Activated CD4-positive, alpha-beta T cell treated with anti-CD3 and anti-CD28 coated beads, Interleukin-2, amount 10 ng/mL, durations not matched to agents 24 days and 14 days (primary cell): Measurements from ENCODE around the gene PLCXD1. TPM values are rescaled to one million over a fixed set of nuclear protein-coding genes. Genes with fewer than 3 reads are reported as not detected.
"Not testable (repeated sequence)": the region's sequence is repeated elsewhere in the genome, so short reads cannot be mapped to it uniquely, and the experiment has no call there.

Experiments used
- DNase-seq: peaks from one replicate; pipeline ENCODE4 v3.0.0; 2022
- H3K27ac Mint-ChIP-seq: one replicate; pipeline ENCODE4 v1.8.0; 2022; ENCODE audit warnings: mild to moderate bottlenecking, mixed read lengths
- H3K27me3 Mint-ChIP-seq: one replicate; pipeline ENCODE4 v1.8.0; 2022; ENCODE audit warnings: mixed read lengths
- H3K36me3 Mint-ChIP-seq: one replicate; pipeline ENCODE4 v1.8.0; 2022; ENCODE audit warnings: low read depth, mild to moderate bottlenecking, mixed read lengths
- H3K4me1 Mint-ChIP-seq: one replicate; pipeline ENCODE4 v1.8.0; 2021; ENCODE audit warnings: mixed read lengths
- H3K4me3 Mint-ChIP-seq: one replicate; pipeline ENCODE4 v1.8.0; 2022; ENCODE audit warnings: mild to moderate bottlenecking, moderate library complexity, mixed read lengths
- H3K9me3 Mint-ChIP-seq: one replicate; pipeline ENCODE4 v1.8.0; 2021; ENCODE audit warnings: mixed read lengths
- intact Hi-C: fragments of 100-400 bp; cut with micrococcal nuclease; formaldehyde crosslinking; loops from one replicate; pipeline ENCODE4 v1.15.1; 2023
- total RNA-seq: library from RNA; stranded (reverse); gene quantifications from 2 replicates; pipeline ENCODE4 v1.2.3, GENCODE V29; 2022

Gene PLCXD1
- total RNA-seq, 1 donor from 2014 or later = 68.7 TPM

GRCh38 chrX:292900-293897, 12.0 kb downstream of the PLCXD1 start:
- Mint-ChIP-seq H3K4me3 (no peak overlapping the region), H3K36me3 (peaks cover 53% of the 10 kb centered on the region), H3K4me1 (no peaks in the 10 kb centered on the region), H3K27ac (no peak overlapping the region), H3K27me3 (no peaks in the 10 kb centered on the region), H3K9me3 (no peaks in the 10 kb centered on the region)
- peak; percentile 48 for DNase-seq
- intact Hi-C loops = no loop called here

GRCh38 chrX:295136-295535, 14.0 kb downstream of the PLCXD1 start:
- Mint-ChIP-seq H3K4me3 (no peak overlapping the region), H3K27me3 (no peaks in the 10 kb centered on the region), H3K27ac (no peak overlapping the region), H3K36me3 (peaks cover 42% of the 10 kb centered on the region), H3K4me1 (no peaks in the 10 kb centered on the region), H3K9me3 (no peaks in the 10 kb centered on the region)
- DNase-seq = peak; percentile 49
- intact Hi-C loops = no loop called here

- no peak for DNase-seq
- H3K9me3 Mint-ChIP-seq = no peaks in the 10 kb centered on the region
- H3K27ac Mint-ChIP-seq = no peak overlapping the region
- no peak overlapping the region for H3K4me3 Mint-ChIP-seq
- peaks cover 36% of the 10 kb centered on the region for H3K36me3 Mint-ChIP-seq
- no peaks in the 10 kb centered on the region for H3K27me3 Mint-ChIP-seq
- H3K4me1 Mint-ChIP-seq = no peaks in the 10 kb centered on the region
- intact Hi-C loops = no loop called here
These were observed 17.8 kb downstream of the PLCXD1 start for GRCh38 chrX:298993-299392.

- no peak for DNase-seq
- no peaks in the 10 kb centered on the region for H3K9me3 Mint-ChIP-seq
- no peak overlapping the region for H3K4me3 Mint-ChIP-seq
- no peaks in the 10 kb centered on the region for H3K4me1 Mint-ChIP-seq
- H3K27me3 Mint-ChIP-seq = no peaks in the 10 kb centered on the region
- H3K36me3 Mint-ChIP-seq = peaks cover 38% of the 10 kb centered on the region
- intact Hi-C loops = no loop called here
- no peak overlapping the region for H3K27ac Mint-ChIP-seq
These were observed 19.2 kb downstream of the PLCXD1 start for GRCh38 chrX:300334-300733.

- H3K4me1 Mint-ChIP-seq = no peaks in the 10 kb centered on the region
- intact Hi-C loops = no loop called here
- no peaks in the 10 kb centered on the region for H3K27me3 Mint-ChIP-seq
- no peak overlapping the region for H3K4me3 Mint-ChIP-seq
- no peak overlapping the region for H3K27ac Mint-ChIP-seq
- no peak for DNase-seq
- H3K36me3 Mint-ChIP-seq = peaks cover 40% of the 10 kb centered on the region
- H3K9me3 Mint-ChIP-seq = no peaks in the 10 kb centered on the region
These were observed 21.8 kb downstream of the PLCXD1 start for GRCh38 chrX:302975-303374.

GRCh38 chrX:305781-306613, 24.8 kb downstream of the PLCXD1 start:
- DNase-seq, H3K9me3 Mint-ChIP-seq, intact Hi-C loops, H3K4me3 Mint-ChIP-seq, H3K4me1 Mint-ChIP-seq, H3K27me3 Mint-ChIP-seq, H3K27ac Mint-ChIP-seq: not testable (repeated sequence)
- H3K36me3 Mint-ChIP-seq = peaks cover 48% of the 10 kb centered on the region

GRCh38 chrX:306614-307251, 25.6 kb downstream of the PLCXD1 start:
- H3K36me3 Mint-ChIP-seq = peaks cover 44% of the 10 kb centered on the region
- H3K4me3 Mint-ChIP-seq, H3K27ac Mint-ChIP-seq, H3K4me1 Mint-ChIP-seq, DNase-seq, H3K27me3 Mint-ChIP-seq, intact Hi-C loops, H3K9me3 Mint-ChIP-seq: not testable (repeated sequence)

- H3K9me3 Mint-ChIP-seq = no peaks in the 10 kb centered on the region
- intact Hi-C loops = no loop called here
- no peak for DNase-seq
- H3K4me1 Mint-ChIP-seq = no peaks in the 10 kb centered on the region
- H3K4me3 Mint-ChIP-seq = no peak overlapping the region
- H3K36me3 Mint-ChIP-seq = peaks cover 47% of the 10 kb centered on the region
- H3K27me3 Mint-ChIP-seq = no peaks in the 10 kb centered on the region
- H3K27ac Mint-ChIP-seq = no peak overlapping the region
These were observed 26.3 kb downstream of the PLCXD1 start for GRCh38 chrX:307261-308111.

GRCh38 chrX:308821-309520, 27.8 kb downstream of the PLCXD1 start:
- intact Hi-C loops = no loop called here
- Mint-ChIP-seq H3K27ac (no peak overlapping the region), H3K9me3 (no peaks in the 10 kb centered on the region), H3K36me3 (peaks cover 45% of the 10 kb centered on the region), H3K4me3 (no peak overlapping the region), H3K4me1 (no peaks in the 10 kb centered on the region), H3K27me3 (no peaks in the 10 kb centered on the region)
- DNase-seq = no peak

- DNase-seq = no peak
- Mint-ChIP-seq H3K9me3 (no peaks in the 10 kb centered on the region), H3K4me3 (no peak overlapping the region), H3K4me1 (no peaks in the 10 kb centered on the region), H3K27me3 (no peaks in the 10 kb centered on the region), H3K27ac (no peak overlapping the region), H3K36me3 (peaks cover 38% of the 10 kb centered on the region)
- intact Hi-C loops = no loop called here
These were observed 29.5 kb downstream of the PLCXD1 start for GRCh38 chrX:310621-311155.

GRCh38 chrX:311156-312129, 30.3 kb downstream of the PLCXD1 start:
- no peak for DNase-seq

More at GRCh38 chrX:311156-312129, 30.3 kb downstream of the PLCXD1 start:
- Mint-ChIP-seq H3K4me1 (no peaks in the 10 kb centered on the region), H3K27ac (no peak overlapping the region), H3K9me3 (no peaks in the 10 kb centered on the region), H3K36me3 (peaks cover 36% of the 10 kb centered on the region), H3K27me3 (no peaks in the 10 kb centered on the region), H3K4me3 (no peak overlapping the region)
- intact Hi-C loops = no loop called here
